HFF-Myc (cell line): ENCODE results near the gene CACHD1.

Experiments
- DNase-seq: peaks from one replicate; pipeline ENCODE4 v3.0.0-alpha.2; 2011; ENCODE audit warnings: low read depth; ENCODE audit errors: extremely low read depth
- H3K4me3 ChIP-seq: replicated peaks from 2 replicates; pipeline ENCODE4 v1.5.1; 2011; ENCODE audit warnings: low read depth, mild to moderate bottlenecking, control low read depth, low read length
- CTCF ChIP-seq: IDR thresholded peaks from 2 replicates; pipeline ENCODE4 v1.5.1; 2012; ENCODE audit warnings: mild to moderate bottlenecking, low read depth, low read length, control low read depth; ENCODE audit errors: missing control alignments

The CACHD1 gene

GRCh38 chr1:64686828-64687724, 217.1 kb downstream of the CACHD1 start:
- TF ChIP-seq CTCF = peak; percentile 72
- H3K4me3 ChIP-seq = no peak overlapping the region
- no peak for DNase-seq

GRCh38 chr1:64687725-64688327, 217.9 kb downstream of the CACHD1 start:
- no peak for TF ChIP-seq CTCF

GRCh38 chr1:64691626-64692025, 221.7 kb downstream of the CACHD1 start:
- H3K4me3 ChIP-seq = no peak overlapping the region
- no peak for TF ChIP-seq CTCF
- no peak for DNase-seq

More at GRCh38 chr1:64687725-64688327, 217.9 kb downstream of the CACHD1 start:
- H3K4me3 ChIP-seq = no peak overlapping the region
- DNase-seq = no peak

GRCh38 chr1:64692911-64693310, 223.0 kb downstream of the CACHD1 start:
- TF ChIP-seq CTCF = no peak
- no peak for DNase-seq
- H3K4me3 ChIP-seq = no peak overlapping the region

- DNase-seq = no peak
- no peak overlapping the region for H3K4me3 ChIP-seq
- no peak for TF ChIP-seq CTCF
These were observed 223.5 kb downstream of the CACHD1 start for GRCh38 chr1:64693406-64693805.

- H3K4me3 ChIP-seq = no peak overlapping the region
- no peak for TF ChIP-seq CTCF
- no peak for DNase-seq
These were observed 226.9 kb downstream of the CACHD1 start for GRCh38 chr1:64696879-64697278.

GRCh38 chr1:64699327-64699726, 229.4 kb downstream of the CACHD1 start:
- no peak for DNase-seq
- TF ChIP-seq CTCF = no peak
- no peak overlapping the region for H3K4me3 ChIP-seq
